Fibroblast of upper back skin (primary cell): Measurements from ENCODE around the gene RSAD2.
A peak's percentile ranks its signal among the peaks of the same experiment; 100 is the strongest.
"Not testable (repeated sequence)": the region's sequence is repeated elsewhere in the genome, so short reads cannot be mapped to it uniquely, and the experiment has no call there.

Experiments used
- DNase-seq: peaks from one replicate; pipeline ENCODE4 v3.0.0-alpha.2; 2013

Gene RSAD2

DNA sequence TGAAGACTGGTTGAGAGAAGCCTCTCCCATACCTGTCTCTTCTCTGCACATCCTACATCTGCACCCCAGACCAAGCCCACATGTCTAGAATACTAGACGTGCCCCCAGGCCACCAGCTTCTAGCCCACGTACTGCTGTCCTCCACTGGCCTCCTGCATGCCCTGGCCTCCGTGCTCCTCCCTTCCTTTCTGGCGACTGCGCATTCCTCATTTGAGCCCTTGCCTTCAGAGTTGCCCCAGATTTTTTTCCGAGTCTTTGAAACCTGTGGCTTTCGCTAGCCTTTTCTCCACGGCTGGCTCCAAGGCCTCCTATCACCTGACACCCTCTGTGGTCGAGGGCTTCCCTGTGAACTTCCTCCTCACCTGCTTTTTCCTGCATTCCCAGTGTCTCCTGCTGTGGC lies 50.9 kb downstream of the RSAD2 start:
- DNase-seq = no peak

DNA sequence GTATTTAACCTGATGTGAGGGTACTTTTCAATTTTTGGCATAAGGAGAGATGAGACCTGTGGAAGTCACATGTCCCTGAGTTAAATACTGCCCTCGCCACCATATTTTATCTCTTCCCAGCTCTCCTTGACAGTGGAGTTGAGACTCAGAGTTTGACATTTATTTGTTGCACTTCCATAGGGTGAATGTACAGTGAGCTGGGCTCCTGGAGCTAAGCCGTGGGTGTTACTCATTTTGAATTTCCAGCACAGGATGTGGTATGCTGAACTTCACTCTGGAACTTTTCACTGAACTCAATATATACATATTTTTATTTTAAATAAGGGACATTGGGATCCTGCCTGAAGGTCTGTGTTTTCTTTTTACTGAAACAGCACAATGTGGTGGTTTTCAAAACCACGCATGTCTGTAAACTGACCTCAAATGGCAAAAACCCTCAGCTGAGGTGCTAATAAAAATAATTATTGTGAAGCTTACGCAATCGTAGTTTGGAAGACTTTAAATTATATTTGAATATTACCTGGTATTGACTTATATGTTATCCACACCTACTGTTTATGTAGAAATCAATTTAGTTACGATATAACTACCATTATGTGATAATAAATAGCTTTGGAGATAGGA lies 51.7 kb downstream of the RSAD2 start:
- DNase-seq = peak; percentile 38

DNA sequence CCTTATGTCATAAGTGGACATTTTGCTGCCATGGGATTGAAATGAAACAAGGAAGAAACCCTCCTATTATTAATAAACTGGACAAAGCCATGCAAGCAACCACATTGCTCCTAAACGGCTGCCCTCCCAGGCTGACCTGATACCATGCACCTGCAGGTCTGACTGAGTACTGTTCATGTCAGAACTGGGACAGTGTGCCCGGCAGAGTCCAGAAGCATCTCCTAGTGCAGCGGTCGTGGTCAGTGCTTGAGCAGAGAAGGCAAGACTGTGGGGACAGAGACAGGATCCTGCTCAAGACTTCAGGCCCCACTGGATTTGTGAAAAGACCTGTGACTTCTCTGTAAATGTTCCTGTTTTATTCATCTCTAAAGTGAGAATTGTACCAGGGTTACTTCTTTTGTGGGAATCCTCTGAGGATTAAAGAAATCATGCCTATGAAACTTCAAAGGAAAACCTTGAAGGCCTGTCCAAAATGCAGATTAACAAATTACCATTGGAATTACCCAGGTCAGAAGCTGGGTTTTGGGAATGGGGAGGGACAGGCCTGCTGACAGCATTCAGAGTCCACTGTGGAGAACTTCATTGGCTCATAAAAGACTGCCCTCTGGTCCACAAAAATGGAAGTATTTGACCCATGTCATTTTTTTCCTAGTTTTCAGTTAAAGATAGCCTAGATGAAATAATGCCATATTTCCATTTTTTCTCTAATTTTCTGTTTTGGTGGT lies 53.5 kb downstream of the RSAD2 start:
- DNase-seq = no peak

DNA sequence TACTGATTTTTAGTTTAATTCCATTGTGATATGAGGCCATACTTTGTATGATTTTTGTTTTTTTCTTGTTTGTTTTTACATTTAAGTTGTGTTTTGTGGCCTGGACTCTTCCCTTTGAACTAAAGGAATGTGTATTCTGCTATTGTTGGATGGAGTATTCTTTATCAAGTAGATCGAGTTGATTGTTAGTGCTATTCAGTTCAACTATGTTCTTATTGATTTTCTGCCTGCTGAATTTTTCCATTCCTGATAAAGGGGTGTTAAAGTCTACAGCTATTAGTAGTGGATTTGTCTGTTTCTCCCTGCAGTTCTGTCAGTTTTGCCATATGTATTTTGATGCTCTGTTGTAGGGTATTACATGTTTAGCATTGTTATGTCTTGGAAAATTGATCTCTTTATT lies 54.2 kb downstream of the RSAD2 start:
- DNase-seq = no peak

DNA sequence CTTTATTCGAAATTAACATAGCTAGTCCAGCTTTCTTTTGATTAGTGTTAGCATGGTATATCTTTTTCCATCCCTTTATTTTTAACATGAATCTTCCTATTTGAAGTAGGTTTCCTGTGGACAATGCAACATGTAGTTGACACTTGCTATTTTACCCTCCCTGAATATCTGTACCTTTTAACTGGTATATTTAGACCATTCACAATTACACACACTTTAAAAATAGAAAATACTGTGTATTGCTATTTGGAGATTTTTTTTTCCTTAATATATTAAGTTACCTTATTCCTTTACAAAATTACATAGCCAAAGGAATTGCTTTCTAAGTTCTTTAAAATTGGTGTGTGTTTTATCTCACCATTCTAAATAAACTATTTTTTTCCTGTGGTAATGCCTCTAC lies 54.6 kb downstream of the RSAD2 start:
- no peak for DNase-seq

- DNase-seq = no peak
These were observed 55.3 kb downstream of the RSAD2 start for GRCh38 chr2:6932828-6933227.

- DNase-seq = no peak
These were observed 56.3 kb downstream of the RSAD2 start for GRCh38 chr2:6933911-6934310.

GRCh38 chr2:6934345-6934744 lies 56.8 kb downstream of the RSAD2 start:
- no peak for DNase-seq

- no peak for DNase-seq
These were observed 57.4 kb downstream of the RSAD2 start for GRCh38 chr2:6934758-6935651.

DNA sequence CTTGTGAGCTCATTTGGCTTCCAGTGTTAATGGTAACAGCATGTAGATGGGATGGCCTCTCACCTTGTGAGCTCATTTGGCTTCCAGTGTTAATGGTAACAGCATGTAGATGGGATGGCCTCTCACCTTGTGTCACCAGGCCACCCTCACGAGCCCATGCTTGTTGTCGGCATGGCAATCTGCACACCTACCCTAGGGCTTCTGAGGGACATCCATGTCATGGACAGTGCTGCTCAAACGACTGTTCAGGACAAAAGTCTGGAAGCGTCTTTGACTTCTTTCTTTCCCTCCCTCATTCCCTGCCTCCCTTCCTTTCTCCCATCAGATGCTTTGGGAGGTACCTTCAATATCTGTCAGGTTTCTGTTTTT lies 58.1 kb downstream of the RSAD2 start:
- DNase-seq = not testable (repeated sequence)

DNA sequence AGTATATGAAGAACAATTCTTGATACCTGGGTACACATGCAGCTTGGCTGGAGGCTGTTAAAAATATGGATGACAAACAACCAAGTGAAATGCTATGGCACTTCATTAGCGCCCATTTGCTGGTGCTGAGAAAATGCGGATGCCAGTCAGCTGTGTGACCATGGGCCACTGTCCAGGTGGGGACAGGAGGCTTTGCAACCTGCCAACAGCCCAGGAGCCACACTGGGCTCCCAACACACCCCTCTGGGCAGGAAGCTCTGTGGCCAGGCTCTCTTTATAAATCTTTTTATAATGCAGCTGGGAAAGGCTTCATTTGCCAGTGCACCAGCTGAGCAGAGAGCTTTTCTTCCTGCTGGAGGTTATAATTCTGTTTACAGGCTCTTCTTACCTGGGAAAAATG lies 59.6 kb downstream of the RSAD2 start:
- DNase-seq = no peak

DNA sequence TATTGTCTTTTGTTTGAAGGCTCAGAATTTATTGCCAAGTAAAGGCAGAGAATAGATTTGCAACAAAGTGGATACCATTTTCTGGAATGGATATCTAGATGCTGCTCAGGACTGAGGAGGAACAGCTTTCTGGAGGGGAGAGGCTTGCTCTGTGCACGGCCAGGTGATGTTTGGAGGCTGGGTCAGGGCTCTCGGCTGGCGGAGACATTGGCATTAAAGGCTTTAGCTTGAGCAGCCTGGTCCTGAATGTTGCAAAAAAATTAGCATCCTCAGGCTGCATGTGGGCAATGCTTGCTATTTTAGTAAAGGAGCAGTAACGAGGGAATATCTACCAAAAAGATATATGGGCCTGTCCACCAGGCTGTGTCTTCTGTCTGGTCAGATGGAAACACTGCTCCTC lies 60.0 kb downstream of the RSAD2 start:
- no peak for DNase-seq

- no peak for DNase-seq
These were observed 61.5 kb downstream of the RSAD2 start for GRCh38 chr2:6939071-6939470.

DNA sequence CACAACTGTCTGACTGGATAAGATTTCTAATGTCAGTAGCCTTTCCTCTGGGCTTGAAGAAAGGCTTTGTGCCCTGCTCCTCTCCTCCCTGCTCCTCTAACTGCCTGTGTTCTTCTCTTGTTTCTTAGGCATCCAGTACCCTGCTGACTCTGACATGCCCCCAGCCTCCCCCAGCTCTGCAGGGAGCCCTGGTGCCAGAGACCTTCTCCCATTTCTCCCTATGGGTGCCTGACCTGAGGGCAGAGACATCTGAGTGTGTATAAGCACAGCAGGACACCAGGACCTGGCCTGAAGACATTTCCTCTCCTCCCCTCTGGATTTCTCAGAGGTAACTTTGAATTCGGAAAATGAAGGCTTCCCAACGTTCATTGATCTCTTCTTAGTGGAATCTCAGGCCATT lies 63.2 kb downstream of the RSAD2 start:
- DNase-seq = no peak

- no peak for DNase-seq
These were observed 63.9 kb downstream of the RSAD2 start for GRCh38 chr2:6941299-6942046.

DNA sequence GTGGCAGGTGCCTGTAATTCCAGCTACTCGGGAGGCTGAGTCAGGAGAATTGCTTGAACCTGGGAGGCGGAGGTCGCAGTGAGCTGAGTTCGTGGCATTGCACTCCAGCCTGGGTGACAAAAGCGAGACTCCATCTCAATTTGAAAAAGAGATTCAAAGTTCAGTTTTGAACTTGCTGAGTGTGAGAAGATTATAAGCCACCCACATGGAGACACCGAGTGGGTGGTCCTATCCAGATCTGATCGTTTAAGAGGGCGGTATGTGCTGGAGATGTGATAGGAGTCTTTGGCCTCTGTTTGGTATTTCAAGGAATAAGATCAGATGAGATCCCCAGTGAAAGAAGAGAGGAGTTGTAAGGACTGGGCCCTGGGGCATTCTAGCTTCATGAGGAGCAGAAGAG lies 65.3 kb downstream of the RSAD2 start:
- DNase-seq = no peak

GRCh38 chr2:6943523-6943922 lies 65.9 kb downstream of the RSAD2 start:
- no peak for DNase-seq

DNA sequence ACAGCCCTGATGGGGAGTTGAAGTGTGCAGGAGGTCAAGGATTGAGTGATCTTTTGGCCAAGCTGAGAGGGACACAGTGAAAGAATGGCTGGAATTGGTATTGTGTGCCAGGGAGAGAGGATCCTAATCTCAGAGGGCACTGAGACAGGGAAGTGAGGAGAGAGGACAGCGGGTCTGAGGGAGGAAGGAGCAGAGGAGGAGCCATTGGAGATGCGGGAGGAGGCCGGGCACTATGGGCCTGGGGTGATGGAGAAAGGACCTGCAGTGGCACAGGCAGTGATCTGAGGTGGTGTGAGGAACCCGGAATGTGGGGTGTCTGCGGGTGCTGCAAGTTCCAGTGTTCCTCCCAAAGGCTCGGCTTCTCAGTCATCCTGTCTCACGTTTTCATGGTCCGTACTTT lies 66.4 kb downstream of the RSAD2 start:
- no peak for DNase-seq

DNA sequence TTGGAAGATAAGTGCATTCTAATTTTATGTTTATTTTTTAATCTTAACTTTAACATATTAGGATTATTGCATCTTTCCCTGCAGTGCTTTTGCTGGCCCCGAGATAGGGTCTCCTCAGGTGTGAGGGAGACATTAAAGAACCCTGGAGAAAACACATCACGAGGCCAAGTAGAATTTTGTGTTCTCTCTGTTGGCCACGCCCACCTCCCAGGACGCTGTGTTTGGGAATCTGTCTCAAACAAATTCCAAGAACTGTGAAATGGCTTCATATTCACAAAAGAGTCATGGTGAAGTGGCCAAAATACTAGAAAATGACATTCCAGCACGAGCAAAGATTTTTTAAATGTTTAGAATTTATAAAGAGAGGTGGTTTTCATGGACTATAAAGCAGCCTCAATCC lies 67.0 kb downstream of the RSAD2 start:
- no peak for DNase-seq

DNA sequence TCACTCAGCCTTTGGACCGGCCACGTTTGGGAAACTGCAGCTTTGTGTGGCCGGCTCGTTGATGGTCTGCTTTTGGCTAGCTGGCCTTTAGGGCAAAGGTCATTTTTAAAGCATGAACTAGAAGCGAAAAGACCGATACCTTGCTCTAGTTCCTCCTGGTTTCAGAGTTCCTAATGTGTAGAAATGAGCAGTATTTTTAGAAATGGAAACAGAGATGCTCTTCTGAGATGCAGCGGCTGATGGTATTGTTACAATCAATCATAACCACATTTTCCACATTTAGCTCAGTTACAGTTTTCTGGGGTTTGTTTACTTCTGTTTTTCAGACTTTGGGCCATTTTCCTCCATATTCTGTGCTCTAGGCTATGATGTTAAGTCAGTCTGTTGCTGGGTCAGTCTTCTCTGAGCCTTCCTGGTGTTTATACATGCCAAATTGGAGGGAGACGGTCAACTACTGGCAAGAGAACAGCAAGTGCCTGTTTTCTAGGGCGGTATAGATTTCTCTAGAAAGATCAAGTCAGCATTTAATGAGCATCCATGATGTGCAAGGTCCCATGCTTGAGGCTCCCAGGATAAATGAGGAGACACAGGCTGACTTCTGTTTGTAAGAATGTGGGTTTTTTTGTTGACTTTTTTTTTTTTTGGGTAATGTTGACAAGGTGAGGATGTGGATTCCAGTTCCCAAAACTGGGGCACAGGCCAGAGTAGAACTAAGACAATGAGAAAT lies 67.7 kb downstream of the RSAD2 start:
- DNase-seq = no peak

DNA sequence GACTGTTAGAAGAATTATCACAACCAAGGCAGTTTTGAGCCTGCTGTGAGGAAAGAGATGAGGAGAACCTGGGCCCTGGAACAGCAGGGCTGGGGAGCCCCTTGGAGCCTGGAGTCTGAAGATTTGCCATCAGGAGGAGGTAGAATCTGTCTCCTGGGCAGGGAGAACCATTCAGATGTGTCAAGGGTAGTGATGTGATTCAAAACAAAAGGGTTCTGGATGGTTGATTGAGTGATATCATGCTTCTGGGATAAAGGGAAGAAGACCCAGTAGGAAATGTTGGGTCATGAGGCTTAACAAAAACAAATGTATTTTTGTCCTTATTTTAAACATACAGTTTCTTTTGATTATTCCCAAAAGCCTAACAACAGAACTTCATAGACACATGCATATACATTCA lies 68.2 kb downstream of the RSAD2 start:
- DNase-seq = no peak

DNA sequence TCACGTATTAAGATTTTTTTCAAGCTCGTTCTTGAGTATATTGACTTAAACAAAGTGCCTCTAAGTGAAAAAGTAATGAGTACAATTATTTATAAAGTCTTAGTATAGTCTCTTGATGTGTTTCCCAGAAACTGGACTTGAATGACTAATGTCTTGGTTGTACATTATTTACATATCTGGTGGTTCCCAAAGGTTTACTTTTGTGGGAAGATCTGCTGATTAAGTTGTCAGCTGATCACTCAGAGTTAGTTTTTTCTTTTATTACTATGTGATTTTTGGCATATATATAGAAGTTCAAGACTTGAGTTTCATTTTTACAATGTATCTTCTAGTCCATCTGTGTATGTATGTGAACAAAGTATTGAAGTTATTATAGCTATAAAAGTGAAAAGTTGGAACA lies 69.1 kb downstream of the RSAD2 start:
- peak; percentile 90 for DNase-seq
